ENCODE data around the gene ZNF441.
"Not testable (repeated sequence)": the region's sequence is repeated elsewhere in the genome, so short reads cannot be mapped to it uniquely, and the experiment has no call there.

Gene ZNF441

GRCh38 chr19:11814700-11815035 is 47.9 kb downstream of the ZNF441 start:
- no peak for TF ChIP-seq CTCF (IDR thresholded peaks at IDR 0.05; ENCODE audit: borderline replicate concordance, control extremely low read depth, extremely low read depth, insufficient read depth, missing control alignments)
- in situ Hi-C loops (cut with MboI; ENCODE audit: low sequenced_read_pairs, unreplicated experiment): no loop called here

DNA sequence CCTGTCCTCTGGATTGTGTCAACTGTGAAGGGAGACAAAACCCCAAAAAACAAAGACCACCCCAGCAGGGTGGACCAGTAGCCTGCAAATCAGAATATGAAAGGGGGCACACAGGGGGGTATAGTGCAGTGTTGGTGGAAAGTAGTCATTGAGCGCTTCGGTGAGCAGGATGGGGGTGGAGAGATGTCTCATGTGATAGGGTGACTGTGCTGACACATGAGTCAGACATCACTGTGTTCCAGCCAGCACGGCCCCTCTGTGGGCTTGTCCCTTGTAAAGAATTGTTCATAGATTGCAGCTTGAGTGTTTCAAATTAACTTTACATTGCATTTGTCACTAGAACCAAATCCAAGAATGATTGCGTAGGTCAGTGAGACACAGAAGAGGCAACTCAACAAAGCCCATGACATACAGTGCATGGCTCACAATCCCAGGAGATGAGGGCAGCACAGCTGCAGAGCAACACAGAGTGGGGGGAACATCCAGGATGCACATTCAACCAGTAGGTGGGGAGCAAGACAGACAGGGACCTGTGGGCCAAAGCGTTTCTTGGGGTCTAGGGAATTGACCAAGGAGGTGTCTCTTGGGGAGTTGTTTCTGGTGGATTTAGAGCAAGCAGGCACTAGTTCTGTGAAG is 54.8 kb downstream of the ZNF441 start:
- no peak for TF ChIP-seq CTCF (IDR thresholded peaks at IDR 0.05; ENCODE audit: borderline replicate concordance, control extremely low read depth, extremely low read depth, insufficient read depth, missing control alignments)
- in situ Hi-C loops (cut with MboI; ENCODE audit: low sequenced_read_pairs, unreplicated experiment): no loop called here
- no peak for DNase-seq (ENCODE audit: low spot score)

More at GRCh38 chr19:11814700-11815035, 47.9 kb downstream of the ZNF441 start:
- no peak for DNase-seq (ENCODE audit: low spot score)

DNA sequence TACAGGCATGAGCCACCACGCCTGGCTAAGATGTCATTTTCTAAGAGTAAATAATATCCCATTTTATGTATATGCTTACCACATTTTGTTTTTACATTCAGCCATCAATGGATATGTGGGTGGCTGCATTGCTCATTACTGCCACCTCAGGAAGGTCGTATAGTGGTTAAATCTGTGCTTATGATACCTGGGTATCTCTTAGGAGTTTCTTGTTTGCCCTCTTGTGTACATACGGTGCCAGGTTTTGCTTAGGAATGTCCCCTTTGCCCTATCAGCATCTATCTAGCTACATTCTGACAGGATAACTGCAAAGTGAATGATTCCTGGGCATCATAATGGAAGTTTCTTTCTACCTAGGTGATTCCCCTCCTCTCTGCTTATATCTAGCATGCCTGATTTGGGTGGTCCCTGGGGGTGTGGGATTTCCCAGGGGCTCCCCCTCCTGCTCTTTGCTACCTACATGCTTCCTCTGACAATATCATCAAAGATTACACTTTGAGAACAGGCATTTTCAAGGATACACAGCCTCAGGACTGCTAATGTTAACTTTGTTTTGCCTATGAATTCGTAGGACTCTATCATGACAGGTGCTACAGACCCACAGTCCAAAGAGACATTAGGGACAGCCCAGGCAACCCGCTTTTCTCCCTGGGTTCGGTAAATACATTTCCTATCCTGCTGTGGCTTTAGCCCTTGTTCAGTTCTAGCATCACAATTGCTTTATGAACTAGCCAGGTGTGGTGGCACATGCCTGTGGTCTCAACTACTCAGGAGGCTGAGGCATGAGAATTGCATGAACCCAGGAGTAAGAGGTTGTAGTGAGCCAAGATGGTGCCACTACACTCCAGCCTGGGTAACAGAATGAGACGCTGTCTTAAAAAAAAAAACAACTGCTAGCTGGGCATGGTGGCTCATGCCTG is 62.4 kb downstream of the ZNF441 start:
- DNase-seq (ENCODE audit: low spot score); in situ Hi-C loops (cut with MboI; ENCODE audit: low sequenced_read_pairs, unreplicated experiment): not testable (repeated sequence)

- no peak for DNase-seq (ENCODE audit: low spot score)
- no peak for TF ChIP-seq CTCF (IDR thresholded peaks at IDR 0.05; ENCODE audit: borderline replicate concordance, control extremely low read depth, extremely low read depth, insufficient read depth, missing control alignments)
- in situ Hi-C loops (cut with MboI; ENCODE audit: low sequenced_read_pairs, unreplicated experiment): no loop called here
Measured at GRCh38 chr19:11832253-11832912, 65.6 kb downstream of the ZNF441 start.

GRCh38 chr19:11833541-11833940 is 66.7 kb downstream of the ZNF441 start:
- no peak for TF ChIP-seq CTCF (IDR thresholded peaks at IDR 0.05; ENCODE audit: borderline replicate concordance, control extremely low read depth, extremely low read depth, insufficient read depth, missing control alignments)
- in situ Hi-C loops (cut with MboI; ENCODE audit: low sequenced_read_pairs, unreplicated experiment): no loop called here

More at GRCh38 chr19:11833541-11833940, 66.7 kb downstream of the ZNF441 start:
- no peak for DNase-seq (ENCODE audit: low spot score)
